GM11168 (cell line): ENCODE data around the gene NR2F2.

ENCODE experiments used
- in situ Hi-C: fragments of 300-500 bp; cut with MboI; formaldehyde crosslinking; loops from one replicate; pipeline ENCODE4 v1.12.0; 2022; ENCODE audit warnings: low sequenced_read_pairs; ENCODE audit not compliant: unreplicated experiment

Gene NR2F2

DNA sequence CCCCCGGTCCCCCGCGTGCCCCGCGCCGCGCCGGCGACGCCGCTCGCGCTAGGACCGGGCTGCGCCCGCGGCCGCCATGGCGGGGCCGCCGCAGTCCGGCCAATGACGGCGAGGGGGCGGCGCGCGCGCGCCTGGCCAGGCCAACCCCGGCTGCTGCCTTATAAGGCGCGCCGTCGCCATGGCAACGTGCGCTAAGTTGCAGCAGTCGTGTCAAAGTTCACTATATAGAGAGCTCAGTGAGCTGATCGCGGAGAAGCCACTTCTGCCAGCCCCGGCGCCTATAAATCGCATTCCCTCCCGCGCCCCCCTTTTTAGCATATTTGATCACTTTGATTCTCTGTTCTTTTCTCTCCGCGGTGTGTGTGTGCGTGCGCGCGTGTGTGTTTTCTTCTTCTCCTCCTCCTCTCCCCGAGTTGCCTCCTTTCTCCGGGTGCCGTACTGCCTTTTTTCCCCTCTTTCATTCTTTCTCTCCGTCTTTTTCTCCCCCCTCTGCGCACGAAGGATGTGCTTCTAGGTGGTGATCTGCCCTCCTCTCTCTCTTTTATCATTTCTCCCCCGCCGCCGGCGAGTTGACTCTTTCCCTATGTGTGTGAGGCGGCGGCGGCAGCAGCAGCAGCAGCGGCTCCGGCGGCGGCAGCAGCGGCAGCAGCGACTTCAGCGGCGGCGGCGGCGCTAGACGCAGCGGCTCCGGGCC, at the start of gene NR2F2:
TSS of gene NR2F2 (plus strand) at position 251 of the 694 bp plus-strand sequence. CDS start 1,406 bp downstream, outside the sequence.
- in situ Hi-C loops: no loop called here

DNA sequence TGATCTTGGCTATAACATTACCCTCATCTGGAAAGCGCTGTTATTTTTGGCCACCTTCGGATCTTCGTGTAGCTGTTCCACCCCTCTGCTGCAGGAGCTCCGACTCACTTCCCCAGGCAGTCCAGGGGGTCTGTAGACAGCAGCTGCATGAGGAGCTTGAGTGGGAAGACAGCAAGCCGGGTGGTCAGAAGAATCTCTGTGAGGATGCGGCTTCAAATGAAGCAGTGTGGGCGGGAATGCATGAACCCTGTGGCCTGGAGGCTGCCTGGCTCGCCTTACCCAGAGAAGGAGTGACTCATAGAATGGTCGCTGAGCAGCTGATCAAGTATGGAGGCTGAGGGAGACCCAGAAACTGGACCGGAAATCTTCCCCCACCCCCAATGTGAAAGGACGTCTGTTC, 45.2 kb upstream of the NR2F2 start:
- in situ Hi-C loops: no loop called here

DNA sequence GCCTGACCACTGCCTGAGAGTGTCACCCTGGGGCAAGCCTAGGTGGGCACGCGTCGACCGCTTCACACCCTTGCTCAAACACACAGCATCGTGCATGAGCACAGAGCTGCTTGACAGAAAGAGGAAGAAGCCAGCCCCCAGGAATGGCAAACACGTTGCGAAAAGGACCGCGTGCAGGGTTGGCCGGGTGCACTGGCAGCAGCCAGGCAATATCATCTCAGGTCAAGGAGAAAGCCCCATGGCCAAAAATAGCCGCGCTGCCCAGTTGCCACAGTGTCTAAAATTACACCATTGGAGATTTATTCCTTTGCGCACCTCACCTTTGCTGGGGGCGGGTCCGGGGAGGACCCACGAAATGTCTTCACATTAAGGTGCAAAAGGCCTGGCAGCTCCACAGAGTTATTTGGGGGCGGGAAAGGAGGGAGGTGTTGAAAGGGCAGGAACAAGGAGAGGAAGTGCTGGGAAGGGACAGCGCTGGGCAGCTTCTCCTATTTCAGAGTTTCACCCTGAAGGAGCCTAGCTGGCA, 44.7 kb upstream of the NR2F2 start:
- in situ Hi-C loops: no loop called here

DNA sequence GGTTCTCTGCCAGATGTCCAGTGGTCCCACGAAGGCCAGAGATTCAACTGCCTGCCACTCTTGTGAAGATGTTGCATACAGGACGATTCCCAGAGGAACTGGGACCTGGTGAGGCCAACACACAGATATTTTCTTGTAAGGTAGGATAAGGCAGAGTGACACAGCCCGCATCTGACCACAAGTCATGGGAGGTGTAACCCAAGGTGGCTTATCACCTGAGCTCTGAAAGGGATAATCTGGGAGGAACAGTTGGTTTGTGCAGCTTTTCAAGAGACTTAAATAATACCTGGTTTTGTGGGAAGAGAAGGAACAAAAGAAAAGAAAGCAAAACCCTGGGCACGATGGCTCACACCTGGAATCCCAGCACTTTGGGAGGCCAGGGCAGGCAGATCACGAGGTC, 39.8 kb upstream of the NR2F2 start:
- in situ Hi-C loops: no loop called here

DNA sequence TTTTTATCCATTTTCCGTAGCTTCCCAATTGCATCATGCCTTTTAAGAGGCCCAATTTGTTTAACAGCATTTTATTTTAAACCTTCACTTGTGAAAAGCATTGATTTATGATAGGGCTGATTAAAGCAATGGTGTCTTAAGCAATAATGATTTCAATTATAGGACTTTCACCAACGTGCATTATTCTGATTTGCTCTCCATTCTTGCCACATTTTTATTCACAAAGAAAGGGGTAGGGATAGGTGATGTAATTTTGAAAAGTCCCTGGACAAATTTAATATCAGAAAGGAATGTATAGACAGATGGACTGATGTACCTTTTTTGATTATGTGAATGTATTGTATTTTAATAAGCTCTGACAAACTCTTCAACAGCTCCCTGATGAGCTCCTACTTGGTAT, 37.9 kb upstream of the NR2F2 start:
- in situ Hi-C loops: no loop called here

DNA sequence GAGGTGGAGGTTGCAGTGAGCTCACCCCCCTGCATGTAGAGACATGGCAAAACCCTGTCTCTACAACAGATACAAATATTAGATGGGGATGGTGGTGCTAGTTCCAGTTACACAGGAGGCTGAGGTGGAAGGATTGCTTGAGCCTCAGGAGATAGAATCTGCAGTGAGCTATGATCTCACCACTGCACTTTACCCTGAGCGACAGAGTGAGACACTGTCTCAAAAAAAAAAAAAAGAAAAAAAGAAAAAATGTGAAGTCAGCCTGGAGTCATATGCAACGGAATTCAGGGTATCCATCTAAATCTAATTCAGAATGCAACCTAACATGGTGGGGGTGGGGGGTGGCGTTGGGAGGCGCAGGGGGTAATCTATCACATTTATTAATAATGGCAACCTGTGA, 37.1 kb upstream of the NR2F2 start:
- in situ Hi-C loops: no loop called here

DNA sequence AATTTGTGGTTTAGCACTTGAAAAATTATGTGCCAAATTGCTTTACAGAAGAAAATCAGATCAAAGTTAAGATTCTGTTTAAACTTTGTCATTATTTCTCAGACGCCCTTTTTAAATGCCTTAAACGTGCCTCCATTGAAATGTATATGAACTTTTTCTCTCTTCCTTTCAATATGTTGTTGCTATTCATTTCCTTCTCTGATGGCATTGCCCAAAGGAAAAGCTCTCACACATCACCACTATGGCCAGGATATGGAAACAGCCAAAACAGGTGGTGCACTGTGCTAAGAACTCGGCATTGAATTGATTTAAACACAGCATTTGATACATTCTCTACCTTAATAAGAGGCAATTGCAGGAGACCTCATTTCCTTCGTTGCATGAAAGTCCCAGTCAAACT, 35.7 kb upstream of the NR2F2 start:
- in situ Hi-C loops: no loop called here

DNA sequence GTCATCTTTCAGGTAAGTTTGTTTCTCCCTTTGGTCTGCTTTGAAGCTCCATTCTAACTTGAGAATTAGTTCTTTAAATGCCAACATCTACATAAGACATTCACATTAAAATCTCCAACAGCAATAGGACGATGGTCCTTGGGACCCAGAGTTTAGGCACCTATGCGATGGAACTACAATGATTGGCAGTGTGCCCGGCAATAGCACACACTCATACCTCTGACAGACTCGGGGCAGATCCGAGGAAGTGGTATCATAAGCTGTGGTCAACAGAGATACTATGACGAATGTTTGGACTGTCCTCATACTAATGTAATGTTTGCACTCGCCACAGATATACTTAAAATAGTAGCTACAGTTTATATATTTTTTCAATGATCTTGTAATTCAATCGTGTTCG, 34.2 kb upstream of the NR2F2 start:
- in situ Hi-C loops: no loop called here

DNA sequence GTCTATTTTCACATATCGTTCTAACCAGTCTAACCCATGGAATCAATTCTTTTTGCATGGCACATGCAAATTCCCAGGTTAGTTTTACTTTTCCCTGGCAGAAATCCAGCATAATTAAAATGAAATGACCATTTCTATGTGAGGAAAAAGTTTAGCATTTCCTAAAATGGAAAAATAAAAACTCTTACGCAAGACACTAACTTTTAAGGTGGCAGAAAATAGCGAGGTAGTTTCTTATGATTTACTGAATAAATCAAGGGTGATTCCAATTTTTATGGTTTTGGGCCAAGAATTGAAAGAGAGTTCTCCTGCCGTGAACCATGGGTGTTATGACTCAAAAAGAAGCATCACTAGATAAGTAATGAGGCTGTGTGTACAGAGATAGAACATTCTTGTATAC, 32.7 kb upstream of the NR2F2 start:
- in situ Hi-C loops: no loop called here

DNA sequence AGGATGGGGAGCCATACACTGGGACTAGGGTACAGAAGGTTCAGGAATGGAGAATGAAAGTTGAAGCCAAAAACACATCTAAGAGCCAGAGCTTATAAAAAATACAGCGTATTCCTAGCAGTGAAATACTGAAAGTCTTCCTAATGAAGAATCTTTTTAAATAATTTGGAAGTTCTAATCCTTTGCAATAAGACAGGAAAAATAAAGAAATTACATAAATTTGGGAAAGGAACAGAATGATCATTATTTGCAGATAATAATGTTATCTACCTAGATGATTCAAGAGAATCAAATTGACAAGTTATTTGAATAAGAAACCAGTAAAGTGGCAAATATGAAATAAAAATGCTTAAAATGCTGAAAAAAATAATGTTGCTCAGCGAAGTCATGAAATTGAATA, 32.3 kb upstream of the NR2F2 start:
- in situ Hi-C loops: no loop called here

DNA sequence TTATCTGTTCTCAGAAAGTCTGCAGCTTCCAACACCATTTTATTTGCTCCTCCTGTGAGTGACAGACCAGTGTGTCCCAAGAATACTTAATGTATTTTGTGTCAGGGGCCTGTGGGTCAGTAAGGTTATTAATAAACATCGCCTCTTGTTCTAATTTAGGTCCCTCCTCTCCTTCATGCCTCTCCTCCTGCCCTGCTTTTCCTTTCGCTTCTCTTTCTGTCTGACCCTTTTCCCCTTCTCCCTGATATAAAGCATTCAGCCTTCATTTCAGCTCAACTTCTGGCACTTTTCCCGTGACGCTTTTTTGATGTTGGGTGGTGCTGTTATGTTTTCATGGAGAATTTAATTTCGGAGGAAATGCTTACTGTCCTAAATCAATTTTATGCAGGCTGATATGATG, 29.7 kb upstream of the NR2F2 start:
- in situ Hi-C loops: no loop called here

DNA sequence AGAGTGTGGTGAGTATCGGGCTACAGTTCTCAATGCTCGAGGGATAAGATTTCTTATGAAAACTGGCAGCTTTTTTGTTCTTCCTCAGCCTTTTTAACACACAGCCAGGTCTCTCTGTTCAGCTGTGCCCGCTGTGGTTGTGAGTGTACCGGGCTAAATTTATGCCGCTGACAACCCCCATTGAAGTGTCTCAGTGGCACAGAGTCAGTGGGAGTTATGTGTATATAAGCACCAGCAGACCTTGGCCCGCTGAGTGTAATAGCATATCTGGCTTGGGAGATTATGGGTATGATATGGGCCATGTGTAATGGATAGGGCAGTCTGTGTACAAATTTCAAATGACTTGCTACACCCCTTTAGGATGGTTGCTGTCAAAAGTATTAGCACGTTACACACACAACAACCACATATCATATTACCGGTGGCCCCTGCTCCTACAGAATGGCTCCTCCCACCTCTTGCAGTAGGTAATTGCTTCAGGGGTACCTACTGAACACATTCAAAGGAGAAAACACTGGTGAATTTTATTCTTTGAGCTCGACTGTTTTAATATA, 26.9 kb upstream of the NR2F2 start:
- in situ Hi-C loops: no loop called here

DNA sequence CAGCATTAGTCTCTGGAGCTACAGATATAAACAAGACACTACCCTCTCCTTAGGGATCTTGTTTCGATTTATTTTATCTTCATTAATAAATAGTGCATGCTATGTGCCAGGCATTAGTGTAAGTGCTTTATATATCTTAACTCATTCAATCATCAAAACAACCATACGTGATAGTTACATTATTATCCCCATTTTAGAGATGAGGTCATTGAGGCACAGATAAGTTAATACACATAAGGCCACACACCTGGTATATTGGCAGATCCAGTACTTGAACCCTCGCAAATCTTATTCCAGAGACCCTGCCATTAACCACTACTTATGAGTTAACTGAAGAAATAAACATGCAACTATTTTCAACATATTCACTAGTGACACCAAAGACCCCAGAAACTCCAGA, 25.7 kb upstream of the NR2F2 start:
- in situ Hi-C loops: no loop called here

DNA sequence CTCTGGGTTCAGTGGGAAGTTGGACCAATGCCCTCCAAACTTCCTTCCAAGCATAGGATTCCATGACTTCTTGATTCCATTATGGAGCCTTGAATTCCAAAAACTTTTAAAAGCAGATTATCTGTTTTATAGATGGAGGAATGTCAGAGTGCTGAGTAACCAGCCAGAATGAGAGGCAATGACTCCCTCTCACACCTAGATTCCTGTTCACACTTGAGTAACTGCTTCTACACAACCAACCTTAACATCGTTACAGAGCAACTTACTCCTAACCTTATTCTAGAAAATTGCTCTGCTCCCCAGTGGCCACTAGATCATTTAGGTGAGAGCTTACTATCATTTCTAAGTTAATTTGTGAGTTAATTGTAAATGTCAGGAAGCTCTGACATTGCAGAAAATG, 24.2 kb upstream of the NR2F2 start:
- in situ Hi-C loops: no loop called here

DNA sequence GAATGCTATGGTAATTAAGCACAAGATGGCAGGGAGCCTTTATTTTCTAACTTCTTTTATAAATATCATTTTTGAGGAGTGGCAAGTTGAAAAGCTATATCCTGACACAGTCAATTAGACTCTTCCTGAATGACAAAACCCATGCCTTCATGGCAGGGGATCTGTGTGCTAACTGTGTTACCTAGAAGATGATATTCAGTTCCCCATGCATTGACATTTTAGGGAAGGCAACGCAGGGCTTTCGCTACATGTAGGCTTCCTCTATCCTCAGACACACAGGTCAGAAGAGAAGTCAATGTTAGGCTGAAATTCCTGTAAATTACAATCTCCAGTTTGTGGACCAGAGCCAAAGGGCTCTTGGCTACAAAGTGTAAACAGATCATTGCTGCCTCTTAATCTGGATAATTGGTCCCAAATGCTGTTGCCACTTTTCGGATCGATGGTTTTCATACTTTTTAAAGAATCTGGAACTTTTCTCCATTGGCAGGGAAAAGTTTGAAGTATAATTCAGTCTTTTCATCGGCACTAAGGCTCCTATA, 22.6 kb upstream of the NR2F2 start:
- in situ Hi-C loops: no loop called here

DNA sequence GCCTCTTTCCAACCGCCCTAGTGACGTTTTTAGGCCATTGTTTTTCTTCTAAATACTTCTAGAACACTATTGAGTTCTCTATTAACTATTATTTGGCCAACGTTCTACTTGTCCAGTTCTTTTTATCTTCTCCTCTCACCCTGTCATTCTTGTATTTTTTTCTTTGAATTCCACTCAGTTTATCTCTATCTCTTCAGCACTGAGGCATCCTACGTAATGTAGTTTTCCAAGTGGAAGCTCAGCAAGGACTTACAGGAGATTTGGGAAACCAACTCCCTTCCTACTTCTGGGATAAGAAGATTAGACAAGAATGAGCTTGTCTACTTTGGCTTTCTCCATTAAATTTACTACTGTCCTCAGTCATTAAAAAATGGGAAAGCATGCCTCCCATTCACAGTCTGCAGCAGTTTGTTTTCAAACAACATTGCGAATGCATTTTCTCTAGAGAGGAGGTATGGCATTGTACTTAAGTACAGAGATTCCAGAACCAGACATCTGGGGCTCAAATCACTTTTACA, 21.3 kb upstream of the NR2F2 start:
- in situ Hi-C loops: no loop called here

DNA sequence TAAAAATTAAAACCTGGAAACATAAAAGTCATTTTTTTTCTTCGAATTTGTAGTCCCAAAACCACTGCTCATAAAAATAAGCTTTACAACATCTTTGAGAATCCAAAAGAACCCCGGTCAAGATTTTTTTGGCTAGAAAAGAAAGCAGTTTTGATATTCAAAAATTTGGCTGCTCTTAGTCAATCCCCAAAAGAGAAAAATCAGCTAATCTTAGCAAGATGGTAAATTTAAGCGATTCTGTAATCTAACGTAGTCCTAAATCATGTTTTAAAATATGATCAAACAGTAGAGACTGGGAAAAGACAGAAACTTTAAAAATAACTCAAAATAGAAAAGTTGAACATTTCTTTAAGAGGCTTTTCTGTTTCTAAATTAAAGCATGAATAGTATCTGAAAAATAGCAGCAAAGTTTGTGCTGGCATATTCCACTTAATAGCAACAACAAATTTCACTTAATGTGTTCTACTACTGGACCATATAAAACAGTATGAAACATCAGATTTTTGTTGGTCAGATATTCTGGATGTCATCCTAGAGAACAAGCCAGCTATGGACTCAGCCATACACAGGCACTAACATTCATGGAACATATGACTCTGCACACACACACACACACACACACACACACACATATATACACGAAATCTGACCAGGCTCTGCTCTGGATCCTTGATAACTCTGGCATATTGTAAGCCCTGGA, 19.1 kb upstream of the NR2F2 start:
- in situ Hi-C loops: no loop called here

DNA sequence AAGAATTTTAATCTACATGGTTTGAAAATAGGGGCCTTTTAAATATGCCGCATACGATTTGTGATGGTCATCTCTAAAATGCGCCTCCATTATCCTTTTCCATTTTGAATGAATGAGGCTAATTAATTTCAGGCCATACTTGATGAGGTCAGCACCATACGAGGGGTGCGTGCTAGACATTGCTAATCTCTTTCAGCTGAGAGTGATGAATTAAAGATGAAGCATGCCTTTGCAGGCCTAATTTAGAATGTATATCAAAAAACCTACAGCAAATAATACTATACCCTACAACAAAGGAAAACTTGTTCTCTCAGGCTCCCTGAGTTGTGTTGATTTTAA, 18.6 kb upstream of the NR2F2 start:
- in situ Hi-C loops: no loop called here

DNA sequence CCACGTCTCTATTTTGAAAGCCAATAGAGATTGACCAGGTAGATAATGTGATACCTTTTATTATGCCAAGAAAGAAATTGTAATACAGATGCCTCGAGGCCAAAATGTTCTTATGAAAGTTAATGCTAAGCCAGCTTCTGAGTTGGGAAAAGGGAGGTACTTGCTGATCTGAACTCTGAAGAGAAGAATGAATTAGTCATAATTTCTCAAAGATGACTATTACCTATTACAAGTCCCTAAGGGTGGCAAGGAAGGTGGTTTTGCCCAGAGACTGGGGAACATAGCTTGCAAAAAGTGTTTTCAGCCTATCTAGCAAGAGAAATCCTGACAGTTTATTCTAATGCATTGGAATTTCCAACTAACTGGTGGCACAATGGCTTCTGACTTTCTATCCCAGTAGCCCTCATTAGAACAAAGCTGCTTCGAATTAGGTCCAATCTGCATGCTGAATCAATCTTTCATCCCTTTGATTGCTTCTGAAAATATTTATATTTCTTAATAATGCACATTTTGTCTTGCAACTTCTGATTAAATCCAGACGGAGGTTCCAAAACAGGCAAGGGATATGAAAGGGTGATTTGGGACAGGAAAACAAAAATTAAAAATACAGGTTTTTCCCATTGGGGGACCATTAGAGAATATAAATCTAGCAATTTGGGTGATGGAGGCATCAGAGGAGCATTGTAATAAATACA, 17.7 kb upstream of the NR2F2 start:
- in situ Hi-C loops: no loop called here

DNA sequence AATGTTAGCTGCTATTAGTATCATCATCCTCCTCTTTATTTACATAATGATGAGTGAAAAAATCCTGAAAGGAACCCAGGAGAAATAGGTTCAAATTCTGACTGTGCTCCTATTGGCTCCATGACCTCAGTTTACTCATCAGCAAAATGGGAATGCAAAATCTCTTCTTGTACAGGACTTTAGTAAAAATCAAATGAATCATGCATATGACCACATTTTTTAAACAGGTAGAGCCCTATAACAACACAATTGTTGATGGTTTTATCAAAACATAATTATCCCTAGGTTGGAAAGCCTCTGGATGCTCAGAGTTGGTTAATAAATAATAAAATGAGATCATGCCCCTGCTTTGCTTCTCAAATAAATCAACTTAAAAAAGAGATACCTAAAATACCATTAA, 16.0 kb upstream of the NR2F2 start:
- in situ Hi-C loops: no loop called here

DNA sequence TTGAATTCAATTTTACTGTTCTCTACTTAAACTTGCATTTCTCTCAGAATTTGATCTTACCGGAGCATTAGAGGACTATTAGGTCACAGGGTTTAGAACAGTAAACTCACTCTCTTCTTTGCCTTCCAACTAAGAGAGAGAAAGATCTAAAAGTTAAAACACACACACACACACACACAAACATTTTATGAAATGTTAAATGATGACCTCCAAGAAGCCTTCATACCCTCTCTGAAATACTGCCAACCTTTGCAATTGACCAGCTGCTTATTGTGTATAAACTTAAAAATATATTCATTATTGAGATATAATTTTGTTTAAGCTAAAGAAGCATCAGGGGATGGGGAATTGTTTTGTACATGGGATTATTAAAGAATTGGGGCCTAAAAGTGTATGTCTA, 15.5 kb upstream of the NR2F2 start:
- in situ Hi-C loops: no loop called here
